OCI-LY7 (cell line): ENCODE results near the gene MAMDC2. TPM values are rescaled to one million over a fixed set of nuclear protein-coding genes. Genes with fewer than 3 reads are reported as not detected.

Source experiments
- BruUV-seq: library from RNA; stranded (reverse); fragments of 400-500 nt; replicated peaks from 2 replicates; lab custom pipeline; 2021; lab: Mats Ljungman, UMichigan
- CTCF ChIA-PET: fragments of 300-600 bp; sonication (Branson Sonifier 250); formaldehyde crosslinking; loops from one replicate; lab custom pipeline; 2022; ENCODE audit warnings: antibody characterized with exemption; ENCODE audit not compliant: unreplicated experiment; lab: Charles Lee
- POLR2A ChIA-PET: fragments of 300-600 bp; sonication (Branson Sonifier 250); formaldehyde crosslinking; loops from one replicate; lab custom pipeline; 2022; ENCODE audit warnings: antibody characterized with exemption; lab: Charles Lee
- DNase-seq: peaks from one replicate; pipeline ENCODE4 v3.0.0-alpha.2; 2015; ENCODE audit warnings: low spot score
- H2AFZ ChIP-seq: fragments of 200-600 bp; sonication (generic), shearing (Covaris generic); 2 replicates; pipeline ENCODE4 v1.6.1; 2014; ENCODE audit warnings: mild to moderate bottlenecking, antibody characterized with exemption, low read length, moderate library complexity
- H3K27ac ChIP-seq: fragments of 200-600 bp; sonication (generic); 2 replicates; pipeline ENCODE4 v1.5.1; 2014; ENCODE audit warnings: mixed run types, low read depth, mild to moderate bottlenecking, moderate library complexity, low read length, inconsistent platforms; ENCODE audit not compliant: poor library complexity, severe bottlenecking
- H3K36me3 ChIP-seq: fragments of 200-600 bp; sonication (generic); 2 replicates; pipeline ENCODE4 v1.6.1; 2014; ENCODE audit warnings: mild to moderate bottlenecking, antibody characterized with exemption, low read length, moderate library complexity, mixed read lengths; ENCODE audit not compliant: insufficient read depth
- H3K4me1 ChIP-seq: fragments of 200-600 bp; sonication (generic); 2 replicates; pipeline ENCODE4 v1.5.1; 2014; ENCODE audit warnings: mild to moderate bottlenecking, low read length; ENCODE audit not compliant: insufficient read depth, poor library complexity, severe bottlenecking
- H3K4me2 ChIP-seq: fragments of 200-600 bp; sonication (generic); 2 replicates; pipeline ENCODE4 v1.6.1; 2014; ENCODE audit warnings: mild to moderate bottlenecking, low read length
- H3K4me3 ChIP-seq: fragments of 200-600 bp; sonication (generic); 2 replicates; pipeline ENCODE4 v1.5.1; 2014; ENCODE audit warnings: mild to moderate bottlenecking, low read depth, low read length; ENCODE audit not compliant: poor library complexity, severe bottlenecking
- H3K79me2 ChIP-seq: fragments of 200-600 bp; sonication (generic); 2 replicates; pipeline ENCODE4 v1.6.1; 2016; ENCODE audit warnings: low read depth, mild to moderate bottlenecking, low read length, moderate library complexity, mixed read lengths; ENCODE audit not compliant: insufficient read depth
- H3K9me2 ChIP-seq: fragments of 200-600 bp; sonication (generic); 2 replicates; pipeline ENCODE4 v1.6.1; 2016; ENCODE audit warnings: mild to moderate bottlenecking, low read length, mixed read lengths; ENCODE audit not compliant: insufficient read depth
- H3K9me3 ChIP-seq: fragments of 200-600 bp; sonication (generic); 2 replicates; pipeline ENCODE4 v1.6.1; 2014; ENCODE audit warnings: mild to moderate bottlenecking, mixed run types, low read length, mixed read lengths
- H4K20me1 ChIP-seq: fragments of 200-600 bp; sonication (generic); 2 replicates; pipeline ENCODE4 v1.6.1; 2014; ENCODE audit warnings: mild to moderate bottlenecking, antibody characterized with exemption, low read length, moderate library complexity, mixed read lengths; ENCODE audit not compliant: insufficient read depth
- EZH2phosphoT487 ChIP-seq: fragments of 200-600 bp; sonication (generic); IDR thresholded peaks from 2 replicates; pipeline ENCODE4 v1.6.1; 2018; ENCODE audit warnings: low read depth, borderline replicate concordance, mild to moderate bottlenecking, mixed run types, antibody characterized with exemption, low read length, moderate library complexity, mixed read lengths
- intact Hi-C: fragments of 100-400 bp; cut with micrococcal nuclease; formaldehyde crosslinking; loops from one replicate; pipeline ENCODE4 v1.10.0; 2022; ENCODE audit not compliant: unreplicated experiment
- total RNA-seq, 2 experiments: library from RNA; depleted of rRNA in 1 of 2; stranded (reverse); fragments of >200 nt in 1 of 2; shearing (Covaris generic) in 1 of 2; gene quantifications; 2 replicates each; pipeline ENCODE4 v1.2.3, GENCODE V29; 2014 to 2022
- TF ChIP-seq, protein P1 (sequence below): fragments of 200-600 bp; sonication (generic); conservative IDR thresholded peaks from 2 replicates; pipeline ENCODE4 v1.5.1; 2014; ENCODE audit warnings: mild to moderate bottlenecking, antibody characterized with exemption, low read length, moderate library complexity, mixed read lengths

Gene MAMDC2
- total RNA-seq, 2 experiments from 2014 or later: not detected

- Histone ChIP-seq H3K9me2 (no peaks in the 10 kb centered on the region), H3K4me1 (no peaks in the 10 kb centered on the region), H3K4me2 (no peak overlapping the region), H3K9me3 (no peaks in the 10 kb centered on the region), H3K36me3 (no peaks in the 10 kb centered on the region), H3K79me2 (no peaks in the 10 kb centered on the region), H4K20me1 (no peaks in the 10 kb centered on the region), H3K27ac (no peak overlapping the region), H3K4me3 (no peak overlapping the region), H2AFZ (no peak overlapping the region)
- ChIA-PET POLR2A (interaction anchor here (0.6 kb wide), 1 partner anchor 618 kb away, joined by 5 read pairs; no protein-coding TSS in a partner anchor), CTCF (no interaction called here)
- DNase-seq: no peak
- intact Hi-C loops: no loop called here
- TF ChIP-seq, protein P1, sequence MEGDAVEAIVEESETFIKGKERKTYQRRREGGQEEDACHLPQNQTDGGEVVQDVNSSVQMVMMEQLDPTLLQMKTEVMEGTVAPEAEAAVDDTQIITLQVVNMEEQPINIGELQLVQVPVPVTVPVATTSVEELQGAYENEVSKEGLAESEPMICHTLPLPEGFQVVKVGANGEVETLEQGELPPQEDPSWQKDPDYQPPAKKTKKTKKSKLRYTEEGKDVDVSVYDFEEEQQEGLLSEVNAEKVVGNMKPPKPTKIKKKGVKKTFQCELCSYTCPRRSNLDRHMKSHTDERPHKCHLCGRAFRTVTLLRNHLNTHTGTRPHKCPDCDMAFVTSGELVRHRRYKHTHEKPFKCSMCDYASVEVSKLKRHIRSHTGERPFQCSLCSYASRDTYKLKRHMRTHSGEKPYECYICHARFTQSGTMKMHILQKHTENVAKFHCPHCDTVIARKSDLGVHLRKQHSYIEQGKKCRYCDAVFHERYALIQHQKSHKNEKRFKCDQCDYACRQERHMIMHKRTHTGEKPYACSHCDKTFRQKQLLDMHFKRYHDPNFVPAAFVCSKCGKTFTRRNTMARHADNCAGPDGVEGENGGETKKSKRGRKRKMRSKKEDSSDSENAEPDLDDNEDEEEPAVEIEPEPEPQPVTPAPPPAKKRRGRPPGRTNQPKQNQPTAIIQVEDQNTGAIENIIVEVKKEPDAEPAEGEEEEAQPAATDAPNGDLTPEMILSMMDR: no peak
- no peak for TF ChIP-seq EZH2phosphoT487
- BruUV-seq: no TSS peak
Observed at GRCh38 chr9:70169222-70169621, 125.6 kb downstream of the MAMDC2 start.

DNA sequence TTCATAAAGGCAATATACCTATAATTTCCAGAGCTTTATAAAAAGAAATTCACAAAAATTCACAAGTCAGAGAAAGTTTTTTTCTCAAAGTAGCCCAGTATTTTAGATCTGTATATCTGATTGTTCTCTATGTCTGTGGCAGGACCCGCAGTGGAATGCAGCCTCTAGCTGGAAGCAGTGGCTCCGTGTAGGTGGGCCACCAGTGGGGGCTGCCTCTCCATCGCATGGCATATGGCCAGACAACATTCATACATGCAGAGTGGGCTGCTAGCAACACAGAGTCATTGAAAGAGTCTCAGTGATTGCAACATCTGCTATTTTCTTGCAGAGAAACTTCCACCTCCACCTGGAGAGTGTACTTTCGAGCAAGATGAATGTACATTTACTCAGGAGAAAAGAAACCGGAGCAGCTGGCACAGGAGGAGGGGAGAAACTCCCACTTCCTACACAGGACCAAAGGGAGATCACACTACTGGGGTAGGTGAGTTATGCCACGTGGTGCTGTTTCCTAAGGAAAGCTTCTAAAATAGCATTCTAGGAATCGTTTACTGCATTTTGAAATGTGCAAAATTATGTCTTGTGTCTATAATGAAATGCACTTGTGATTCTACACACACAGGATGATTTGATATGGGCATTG, 126.6 kb downstream of the MAMDC2 start:
- no peaks in the 10 kb centered on the region for H3K79me2 ChIP-seq

More for the DNA sequence above, 126.6 kb downstream of the MAMDC2 start:
- Histone ChIP-seq H3K4me3 (no peak overlapping the region), H3K9me2 (no peaks in the 10 kb centered on the region), H4K20me1 (no peaks in the 10 kb centered on the region), H3K4me1 (no peaks in the 10 kb centered on the region), H3K9me3 (no peaks in the 10 kb centered on the region), H2AFZ (no peak overlapping the region), H3K4me2 (no peak overlapping the region), H3K27ac (no peak overlapping the region), H3K36me3 (no peaks in the 10 kb centered on the region)
- intact Hi-C loops: no loop called here
- CTCF ChIA-PET: no interaction called here
- no TSS peak for BruUV-seq
- TF ChIP-seq EZH2phosphoT487: no peak
- TF ChIP-seq, protein P1: no peak
- DNase-seq: no peak
- POLR2A ChIA-PET: interaction anchor here (0.6 kb wide), 1 partner anchor 617 kb away, joined by 5 read pairs; no protein-coding TSS in a partner anchor
